Activated CD4-positive, alpha-beta memory T cell treated with anti-CD3 and anti-CD28 coated beads for 36 hours (primary cell): ENCODE results near the gene OSTN. TPM values are rescaled to one million over a fixed set of nuclear protein-coding genes. Genes with fewer than 3 reads are reported as not detected.
"Not testable (repeated sequence)": the region's sequence is repeated elsewhere in the genome, so short reads cannot be mapped to it uniquely, and the experiment has no call there.

Experiments used
- CTCF ChIA-PET: fragments of 350-600 bp; sonication (Branson Sonifier 250); formaldehyde crosslinking; loops from one replicate; lab custom pipeline; 2021; ENCODE audit warnings: antibody characterized with exemption, inconsistent platforms; lab: Charles Lee
- POLR2A ChIA-PET: fragments of 350-600 bp; sonication (Branson Sonifier 250); formaldehyde crosslinking; loops from one replicate; lab custom pipeline; 2021; ENCODE audit warnings: antibody characterized with exemption; lab: Charles Lee
- DNase-seq: peaks from one replicate; pipeline ENCODE4 v3.0.0-alpha.2; 2020
- H3K27ac Mint-ChIP-seq: one replicate; pipeline ENCODE4 v1.8.0; 2021; ENCODE audit warnings: mixed read lengths
- H3K27me3 Mint-ChIP-seq: one replicate; pipeline ENCODE4 v1.8.0; 2021; ENCODE audit warnings: mixed read lengths
- H3K36me3 Mint-ChIP-seq: one replicate; pipeline ENCODE4 v1.8.0; 2021; ENCODE audit warnings: mixed read lengths
- H3K4me1 Mint-ChIP-seq: one replicate; pipeline ENCODE4 v1.8.0; 2021; ENCODE audit warnings: low read depth, mixed read lengths
- H3K4me3 Mint-ChIP-seq: one replicate; pipeline ENCODE4 v1.8.0; 2021; ENCODE audit warnings: mild to moderate bottlenecking, mixed read lengths
- H3K9me3 Mint-ChIP-seq: one replicate; pipeline ENCODE4 v1.8.0; 2021; ENCODE audit warnings: mixed read lengths
- intact Hi-C: fragments of 100-400 bp; cut with micrococcal nuclease; formaldehyde crosslinking; loops from one replicate; pipeline ENCODE4 v1.15.1; 2023
- total RNA-seq, 2 experiments: library from RNA; stranded (reverse); gene quantifications; one replicate each; pipeline ENCODE4 v1.2.3, GENCODE V29; 2021

OSTN gene
- total RNA-seq, 2 experiments from 2014 or later, result not detected

DNA sequence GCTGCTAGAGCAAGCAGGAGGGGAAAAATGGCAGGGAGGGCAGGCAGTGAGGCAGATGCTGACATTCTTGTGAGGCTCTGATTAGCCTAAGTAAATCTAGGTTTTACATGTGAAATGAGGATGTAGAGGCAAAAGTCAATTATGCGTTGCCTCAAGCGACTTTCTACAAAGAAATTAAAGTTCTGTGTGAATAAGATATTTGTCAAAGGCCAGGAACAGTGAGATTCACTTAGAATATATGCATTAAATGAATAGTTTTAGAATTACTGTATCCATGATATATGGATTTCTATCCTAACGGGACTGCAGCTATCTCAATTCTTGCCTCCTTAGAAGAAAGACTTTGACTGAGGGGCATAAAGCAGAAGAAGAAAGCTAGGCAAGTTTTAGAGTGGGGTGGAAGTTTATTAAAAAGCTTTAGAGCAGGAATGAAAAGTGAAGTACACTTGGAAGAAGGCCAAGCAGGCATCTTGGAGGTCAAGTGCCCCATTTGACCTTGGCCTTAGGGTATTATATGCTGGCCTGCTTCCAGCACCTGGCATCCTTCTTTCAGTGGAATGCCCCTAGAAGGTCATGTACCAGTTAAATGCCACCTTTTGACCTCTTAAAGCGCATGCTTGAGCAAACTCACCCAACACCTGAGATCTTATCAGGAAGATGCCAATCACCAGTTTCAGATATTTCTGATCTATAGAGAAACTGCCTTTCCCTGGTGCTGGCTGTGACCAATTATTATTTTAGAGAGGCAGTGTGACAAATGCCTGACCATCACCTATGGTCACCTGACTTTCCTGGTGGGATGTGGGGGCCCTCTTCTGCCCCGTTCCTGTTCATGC lies 38.2 kb downstream of the OSTN start:
- no peaks in the 10 kb centered on the region for H3K27me3 Mint-ChIP-seq
- peaks cover 2% of the 10 kb centered on the region for H3K4me1 Mint-ChIP-seq
- no peak for DNase-seq
- POLR2A ChIA-PET, result no interaction called here
- no peak overlapping the region for H3K27ac Mint-ChIP-seq
- no peak overlapping the region for H3K4me3 Mint-ChIP-seq
- H3K9me3 Mint-ChIP-seq, result no peaks in the 10 kb centered on the region
- CTCF ChIA-PET, result no interaction called here
- intact Hi-C loops, result no loop called here
- no peaks in the 10 kb centered on the region for H3K36me3 Mint-ChIP-seq

DNA sequence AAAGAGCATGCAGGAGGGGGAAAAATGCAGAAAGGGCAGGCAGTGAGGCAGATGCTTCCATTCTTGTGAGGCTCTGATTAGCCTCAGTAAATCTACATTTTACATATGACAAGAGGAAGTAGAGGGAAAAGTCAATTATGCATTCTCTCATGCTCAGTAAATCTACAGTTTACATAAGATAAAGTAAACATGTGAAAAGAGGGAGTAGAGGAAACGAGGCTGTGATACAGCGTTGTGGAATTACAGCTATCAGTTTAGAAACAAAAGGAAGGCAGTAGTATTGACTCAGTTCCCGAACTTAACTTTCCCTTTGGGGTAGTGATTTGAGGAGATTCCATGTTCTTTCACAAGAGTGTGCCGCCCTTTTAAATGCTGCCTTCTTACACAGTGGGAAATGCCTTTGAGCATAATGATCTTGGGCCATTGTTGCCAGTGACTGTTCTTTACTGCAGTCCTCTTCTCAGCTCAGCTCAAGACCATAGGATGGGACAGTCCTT lies 39.3 kb downstream of the OSTN start:
- H3K9me3 Mint-ChIP-seq, result no peaks in the 10 kb centered on the region
- no peaks in the 10 kb centered on the region for H3K36me3 Mint-ChIP-seq
- POLR2A ChIA-PET, result no interaction called here
- H3K4me3 Mint-ChIP-seq, result no peak overlapping the region
- no peaks in the 10 kb centered on the region for H3K27me3 Mint-ChIP-seq
- intact Hi-C loops, result no loop called here
- CTCF ChIA-PET, result no interaction called here
- H3K27ac Mint-ChIP-seq, result no peak overlapping the region
- H3K4me1 Mint-ChIP-seq, result peaks cover 2% of the 10 kb centered on the region
- no peak for DNase-seq

DNA sequence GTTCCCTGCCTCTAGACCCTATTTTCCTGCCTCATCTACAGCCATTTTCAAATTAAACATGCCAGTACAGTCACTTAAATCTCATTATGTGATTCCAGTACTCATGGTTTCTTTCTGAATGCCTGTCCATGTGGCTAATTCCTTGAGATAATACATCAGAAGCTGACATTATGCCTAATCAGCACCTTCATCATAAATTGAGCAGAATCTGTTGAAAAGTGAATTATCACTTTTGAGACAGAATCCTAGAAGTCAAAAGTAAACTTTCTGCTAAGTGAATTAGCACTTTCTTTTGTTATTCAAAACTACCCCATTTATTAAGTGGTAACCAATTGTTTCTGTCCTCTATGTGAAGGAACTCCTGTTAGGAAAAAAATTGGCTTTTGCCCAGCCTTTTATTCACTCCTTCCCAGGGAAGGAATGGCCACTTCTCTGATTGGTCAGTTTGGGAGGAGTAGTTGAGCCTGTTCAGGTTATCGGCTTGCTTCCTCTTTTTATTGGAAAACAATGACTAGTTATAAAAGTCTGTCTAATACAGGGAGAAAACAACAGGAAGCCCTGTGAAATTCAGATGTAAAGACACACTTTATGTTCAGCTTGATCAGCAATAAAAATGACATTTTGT lies 40.5 kb downstream of the OSTN start:
- peaks cover 2% of the 10 kb centered on the region for H3K4me1 Mint-ChIP-seq
- H3K9me3 Mint-ChIP-seq, result no peaks in the 10 kb centered on the region
- CTCF ChIA-PET, result no interaction called here
- POLR2A ChIA-PET, result no interaction called here
- DNase-seq, result no peak
- no peaks in the 10 kb centered on the region for H3K27me3 Mint-ChIP-seq
- no peak overlapping the region for H3K4me3 Mint-ChIP-seq
- no peaks in the 10 kb centered on the region for H3K36me3 Mint-ChIP-seq
- intact Hi-C loops, result loop anchor here (5.0 kb wide), 1 partner anchor 88 kb away; the partner anchor contains the start of gene CCDC50
- no peak overlapping the region for H3K27ac Mint-ChIP-seq

DNA sequence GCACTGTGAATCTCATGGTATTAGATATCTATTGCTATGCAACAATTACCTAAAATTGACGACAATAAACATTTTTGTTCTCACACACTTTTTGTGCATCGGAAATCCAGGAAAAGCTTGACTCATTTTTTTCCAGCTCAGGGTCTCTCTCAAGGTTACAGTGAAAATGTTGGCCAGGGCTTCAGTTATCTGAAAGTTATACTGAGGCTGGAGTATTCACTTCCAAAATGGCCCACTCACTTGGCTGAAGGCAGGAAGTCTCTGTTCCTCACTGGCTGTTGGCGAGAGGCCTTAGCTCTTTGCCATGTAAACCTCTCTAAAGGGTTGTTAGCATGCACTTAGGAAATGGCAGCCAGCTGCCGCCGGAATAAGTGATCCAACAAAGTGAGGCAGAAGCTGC lies 41.4 kb downstream of the OSTN start:
- intact Hi-C loops, result loop anchor here (5.0 kb wide), 1 partner anchor 87 kb away; the partner anchor contains the start of gene CCDC50
- Mint-ChIP-seq H3K4me3 (no peak overlapping the region), H3K9me3 (no peaks in the 10 kb centered on the region), H3K36me3 (no peaks in the 10 kb centered on the region), H3K27me3 (no peaks in the 10 kb centered on the region), H3K27ac (no peak overlapping the region), H3K4me1 (peaks cover under 1% of the 10 kb centered on the region)
- ChIA-PET CTCF (no interaction called here), POLR2A (no interaction called here)
- DNase-seq, result no peak

DNA sequence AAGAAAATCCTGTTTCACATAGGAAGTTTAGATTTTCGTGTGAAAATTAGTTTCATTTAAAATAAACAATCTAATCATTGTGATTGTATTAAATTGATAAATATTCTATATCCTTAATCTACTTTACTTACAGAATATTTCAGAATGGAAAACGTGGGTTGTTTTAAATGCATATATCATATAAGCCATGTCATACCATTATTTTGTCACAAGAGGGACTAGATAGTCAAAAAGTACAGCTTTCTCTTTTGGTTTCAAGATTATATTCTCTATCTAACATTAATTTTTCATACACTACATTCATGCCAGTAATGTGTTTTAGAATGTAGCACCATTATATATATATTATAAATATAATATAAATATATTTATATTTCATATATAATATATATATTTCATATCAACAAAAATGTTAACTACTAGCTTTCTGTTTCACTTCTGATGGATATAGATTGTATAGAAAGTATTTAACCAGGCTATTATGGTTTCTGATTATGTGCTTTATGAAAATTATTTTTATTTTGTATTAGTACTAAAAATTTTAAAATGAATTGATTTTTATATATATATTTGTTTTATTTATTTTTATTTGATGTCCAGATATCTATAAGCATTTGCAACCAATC lies 45.3 kb downstream of the OSTN start:
- CTCF ChIA-PET, result no interaction called here

DNA sequence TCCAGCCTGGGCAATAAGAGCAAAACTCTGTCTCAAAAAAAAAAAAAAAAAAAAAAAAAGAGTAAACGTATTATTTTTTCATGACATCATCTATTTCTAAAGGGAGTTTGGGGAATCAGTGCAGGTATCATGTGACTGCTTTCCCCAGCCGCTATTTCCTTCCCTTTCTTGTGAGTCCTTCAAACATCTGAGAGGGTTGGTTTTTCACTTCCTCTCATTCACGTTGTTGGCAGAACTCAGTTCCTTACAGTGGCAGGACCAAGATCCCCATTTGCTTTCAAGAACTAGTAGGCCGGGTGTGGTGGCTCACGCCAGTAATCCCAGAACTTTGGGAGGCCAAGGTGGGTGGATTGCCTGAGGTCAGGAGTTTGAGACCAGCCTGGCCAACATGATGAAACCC lies 47.0 kb downstream of the OSTN start:
- DNase-seq, H3K27ac Mint-ChIP-seq, H3K9me3 Mint-ChIP-seq, POLR2A ChIA-PET, H3K36me3 Mint-ChIP-seq, CTCF ChIA-PET, H3K4me1 Mint-ChIP-seq, H3K4me3 Mint-ChIP-seq, intact Hi-C loops, H3K27me3 Mint-ChIP-seq: not testable (repeated sequence)

More for the DNA sequence above, 45.3 kb downstream of the OSTN start:
- H3K4me3 Mint-ChIP-seq, result no peak overlapping the region
- no peaks in the 10 kb centered on the region for H3K27me3 Mint-ChIP-seq
- no peak for DNase-seq
- no peaks in the 10 kb centered on the region for H3K36me3 Mint-ChIP-seq
- H3K4me1 Mint-ChIP-seq, result peaks cover 2% of the 10 kb centered on the region
- H3K27ac Mint-ChIP-seq, result no peak overlapping the region
- POLR2A ChIA-PET, result no interaction called here
- intact Hi-C loops, result loop anchor here (5.0 kb wide), 1 partner anchor 83 kb away; the partner anchor contains the start of gene CCDC50
- no peaks in the 10 kb centered on the region for H3K9me3 Mint-ChIP-seq

DNA sequence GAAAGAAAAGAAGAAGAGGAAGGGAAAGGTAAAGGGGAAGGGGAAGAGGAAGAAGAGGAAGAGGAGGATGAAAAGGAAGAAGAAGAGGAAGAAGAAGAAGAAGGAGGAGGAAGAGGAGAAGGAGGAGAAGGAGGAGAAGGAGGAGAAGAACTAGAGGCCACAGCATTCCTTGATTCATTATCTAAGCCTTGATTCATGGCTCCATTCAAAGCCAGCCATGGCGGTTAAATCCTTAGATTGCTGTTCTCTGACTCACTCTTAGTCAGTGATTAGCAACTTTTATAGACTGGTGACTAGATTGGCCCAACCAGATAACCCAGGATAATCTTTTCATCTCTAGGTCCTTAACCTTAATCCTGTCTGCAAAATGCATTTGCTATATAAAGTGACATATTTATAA lies 47.6 kb downstream of the OSTN start:
- Mint-ChIP-seq H3K27me3 (no peaks in the 10 kb centered on the region), H3K4me1 (peaks cover 2% of the 10 kb centered on the region), H3K9me3 (no peaks in the 10 kb centered on the region), H3K36me3 (no peaks in the 10 kb centered on the region), H3K27ac (no peak overlapping the region), H3K4me3 (no peak overlapping the region)
- ChIA-PET POLR2A (no interaction called here), CTCF (no interaction called here)
- intact Hi-C loops, result no loop called here
- no peak for DNase-seq

DNA sequence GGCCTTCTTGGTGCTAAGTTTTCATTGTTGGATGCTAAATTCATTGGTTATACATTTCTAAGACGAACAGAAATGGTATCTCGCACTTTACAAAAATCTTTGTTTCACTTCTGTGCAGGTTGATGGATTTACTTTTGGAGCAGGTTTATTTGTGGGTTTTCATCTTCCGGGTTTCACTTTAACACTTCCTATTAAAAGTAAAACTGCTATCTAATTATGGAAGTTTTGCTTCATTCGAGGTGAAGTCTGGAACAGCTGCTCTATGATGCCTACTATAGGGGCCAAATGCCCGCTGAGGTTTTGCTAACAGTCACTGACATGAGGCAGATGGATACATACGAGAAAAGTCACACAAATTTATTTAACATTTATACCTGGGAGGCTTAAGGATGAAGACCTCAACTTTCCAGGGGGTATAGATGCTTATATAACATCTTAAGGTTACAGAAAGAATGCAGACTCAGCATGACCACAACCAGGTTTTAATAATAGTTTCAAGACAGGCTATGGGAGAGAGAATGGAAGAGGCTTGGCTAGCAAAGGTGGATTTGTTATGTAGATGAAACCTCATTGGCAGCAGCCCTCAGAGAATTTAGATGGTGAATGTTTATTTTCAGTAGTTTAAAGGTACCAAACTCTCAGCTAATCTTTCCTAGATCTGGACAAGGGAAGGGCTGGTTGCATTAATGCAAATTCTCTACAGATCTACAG lies 54.2 kb downstream of the OSTN start:
- H3K4me3 Mint-ChIP-seq, result no peak overlapping the region
- no peaks in the 10 kb centered on the region for H3K27me3 Mint-ChIP-seq
- intact Hi-C loops, result no loop called here
- no peak for DNase-seq
- H3K27ac Mint-ChIP-seq, result no peak overlapping the region
- no peaks in the 10 kb centered on the region for H3K4me1 Mint-ChIP-seq
- no peaks in the 10 kb centered on the region for H3K36me3 Mint-ChIP-seq
- POLR2A ChIA-PET, result no interaction called here
- CTCF ChIA-PET, result interaction anchor here (0.7 kb wide), 1 partner anchor 10 kb away, joined by 3 read pairs; no protein-coding TSS in a partner anchor
- H3K9me3 Mint-ChIP-seq, result no peaks in the 10 kb centered on the region

DNA sequence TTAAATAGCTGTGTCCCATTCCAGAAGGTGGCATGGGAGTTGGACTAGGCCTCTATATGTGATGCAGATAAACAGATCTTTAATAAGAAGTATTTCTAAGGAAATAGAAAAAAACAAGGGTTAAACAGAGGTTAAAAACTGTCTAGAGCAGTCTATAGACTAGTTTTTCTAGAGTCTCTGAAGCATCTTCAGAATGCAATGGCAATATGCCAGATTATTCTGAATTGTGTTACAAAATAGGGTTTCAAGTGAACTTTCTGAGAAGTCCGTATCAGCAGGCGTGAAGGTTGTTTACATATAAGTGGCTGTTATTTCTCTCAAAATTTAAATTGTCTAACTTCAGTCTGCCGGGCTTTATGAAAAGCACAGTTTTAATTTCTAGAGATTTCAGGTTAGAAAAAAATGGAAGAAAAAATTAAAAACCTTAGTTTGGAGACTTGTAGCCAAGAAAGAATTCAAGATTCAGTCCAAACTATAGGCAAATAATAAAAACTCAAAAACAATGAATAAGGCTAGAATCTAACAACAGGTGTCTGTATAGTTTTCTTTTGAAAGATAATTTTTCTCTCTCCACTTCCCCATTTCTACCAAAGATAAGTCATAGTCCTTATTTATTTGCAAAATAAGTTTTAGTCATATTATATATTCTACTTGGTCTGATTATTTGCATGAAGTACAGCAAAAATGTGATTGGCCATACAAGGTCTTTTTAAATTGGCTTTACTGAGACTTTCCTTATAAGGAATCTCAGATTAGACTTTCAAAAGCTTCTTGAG lies 55.2 kb downstream of the OSTN start:
- H3K4me1 Mint-ChIP-seq, result no peaks in the 10 kb centered on the region
- DNase-seq, result no peak
- no peaks in the 10 kb centered on the region for H3K27me3 Mint-ChIP-seq
- intact Hi-C loops, result no loop called here
- H3K4me3 Mint-ChIP-seq, result no peak overlapping the region
- H3K27ac Mint-ChIP-seq, result no peak overlapping the region
- H3K9me3 Mint-ChIP-seq, result no peaks in the 10 kb centered on the region
- ChIA-PET CTCF (interaction anchor here (0.7 kb wide), 1 partner anchor 9 kb away, joined by 3 read pairs; no protein-coding TSS in a partner anchor), POLR2A (no interaction called here)
- H3K36me3 Mint-ChIP-seq, result no peaks in the 10 kb centered on the region

DNA sequence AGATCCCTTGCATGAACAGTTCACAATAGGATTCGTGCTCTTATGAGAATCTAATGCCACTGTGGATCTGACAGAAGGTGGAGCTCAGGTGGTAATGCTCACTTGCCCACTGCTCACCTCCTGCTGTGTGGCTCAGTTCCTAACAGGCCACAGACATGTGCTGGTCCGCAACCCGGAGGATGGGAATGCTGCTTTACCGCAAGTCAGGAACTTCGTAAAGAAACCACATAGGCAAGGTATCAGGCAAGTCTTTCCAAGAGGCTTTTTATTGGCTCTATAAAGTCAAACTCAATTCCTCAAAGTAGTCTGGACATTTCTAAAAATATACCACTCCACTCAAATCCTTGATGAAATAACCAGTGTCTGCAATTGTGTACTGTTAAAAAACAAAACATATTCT lies 56.1 kb downstream of the OSTN start:
- CTCF ChIA-PET, result no interaction called here
- Mint-ChIP-seq H3K36me3 (no peaks in the 10 kb centered on the region), H3K27ac (no peak overlapping the region), H3K9me3 (no peaks in the 10 kb centered on the region), H3K4me1 (no peaks in the 10 kb centered on the region), H3K4me3 (no peak overlapping the region), H3K27me3 (no peaks in the 10 kb centered on the region)
- POLR2A ChIA-PET, result no interaction called here
- intact Hi-C loops, result no loop called here
- no peak for DNase-seq

DNA sequence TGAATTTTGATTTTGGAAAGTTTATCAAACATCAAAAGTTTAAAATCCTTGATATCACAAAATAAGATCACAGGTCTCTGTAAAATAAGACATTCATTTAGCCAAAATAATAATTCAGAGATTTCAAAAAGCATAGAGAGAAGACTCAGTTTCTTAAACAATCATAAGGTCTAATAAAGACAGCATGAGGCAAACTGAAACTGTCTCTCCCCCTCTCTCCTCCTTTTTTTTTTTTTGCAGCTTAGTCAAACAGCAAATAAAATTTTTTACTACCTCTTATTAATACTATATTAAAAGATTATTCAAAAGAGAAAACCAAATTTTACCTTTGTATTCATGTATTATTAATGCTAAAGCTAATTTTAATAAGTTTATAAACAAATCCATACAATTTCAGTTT lies 57.4 kb downstream of the OSTN start:
- no peak overlapping the region for H3K27ac Mint-ChIP-seq
- H3K4me1 Mint-ChIP-seq, result no peaks in the 10 kb centered on the region
- H3K4me3 Mint-ChIP-seq, result no peak overlapping the region
- no peaks in the 10 kb centered on the region for H3K9me3 Mint-ChIP-seq
- POLR2A ChIA-PET, result no interaction called here
- intact Hi-C loops, result no loop called here
- no peak for DNase-seq
- H3K36me3 Mint-ChIP-seq, result no peaks in the 10 kb centered on the region
- no peaks in the 10 kb centered on the region for H3K27me3 Mint-ChIP-seq
- CTCF ChIA-PET, result no interaction called here
